ENCODE data around the gene CDC42BPA. TPM values are rescaled to one million over a fixed set of nuclear protein-coding genes. Genes with fewer than 3 reads are reported as not detected.
A peak's percentile ranks its signal among the peaks of the same experiment; 100 is the strongest.

Gene CDC42BPA
- total and polyA plus RNA-seq, 2 of the 8 experiments (the other 6 are each of a cell fraction or from before 2014, with no cell fraction given) = 7.1 to 28.5 TPM

- Histone ChIP-seq H3K56ac (replicated peaks; ENCODE audit: insufficient read length, low read depth, low read length) (no peak overlapping the region), H3K79me1 (ENCODE audit: low read depth, low read length) (peaks cover 2% of the 10 kb centered on the region; the same call in 1 of the 2 replicates), H3K27ac (ENCODE audit: low read depth, low read length) (no peak overlapping the region), H3K4me3 (ENCODE audit: extremely low read depth in 1 of 4, insufficient read depth in 2 of 4, low read depth in 3 of 4, low read length in 4 of 4) (no peak overlapping the region), H3K23ac (ENCODE audit: insufficient read length) (no peak overlapping the region), H2BK20ac (ENCODE audit: low read length) (no peak overlapping the region), H3K36me3 (ENCODE audit: control insufficient read depth in 2 of 4, insufficient read depth in 4 of 4, low read length in 3 of 4) (no peaks in the 10 kb centered on the region), H4K8ac (ENCODE audit: extremely low read depth, insufficient read depth, low read length) (no peak overlapping the region), H3K4me1 (replicated peaks in 1 of 4; ENCODE audit: control insufficient read depth in 3 of 4, insufficient read depth in 4 of 4, low read length in 3 of 4) (no peaks in the 10 kb centered on the region), H3K27me3 (replicated peaks in 1 of 4; ENCODE audit: control insufficient read depth in 3 of 4, extremely low read depth in 1 of 4, insufficient read depth in 3 of 4, low read length in 3 of 4) (no peaks in the 10 kb centered on the region), H2BK5ac (ENCODE audit: low read depth, low read length) (no peak overlapping the region), H3K4ac (replicated peaks; ENCODE audit: insufficient read length, low read depth, low read length) (no peak overlapping the region), H4K5ac (ENCODE audit: insufficient read length, low read depth, low read length) (no peak overlapping the region), H2AFZ (ENCODE audit: low read length) (no peak overlapping the region), H3K9me3 (ENCODE audit: insufficient read depth in 2 of 2, low read depth in 1 of 2, low read length in 1 of 2) (no peaks in the 10 kb centered on the region), H3K4me2 (ENCODE audit: insufficient read depth in 1 of 2, low read depth in 2 of 2, low read length in 2 of 2) (no peak overlapping the region), H2BK120ac (replicated peaks; ENCODE audit: low read depth, low read length) (no peak overlapping the region), H4K20me1 (replicated peaks in 1 of 2; ENCODE audit: control insufficient read depth in 1 of 2, insufficient read depth in 2 of 2, low read length in 2 of 2) (no peaks in the 10 kb centered on the region), H3K14ac (ENCODE audit: insufficient read length) (no peak overlapping the region), H3K23me2 (ENCODE audit: low read depth, low read length) (no peaks in the 10 kb centered on the region; the same call in 1 of the 2 replicates), H2BK12ac (ENCODE audit: low read depth, low read length) (no peak overlapping the region), H3K79me2 (ENCODE audit: control insufficient read depth in 1 of 2, insufficient read depth in 2 of 2, low read length in 2 of 2) (peaks cover 0 to 14% of the 10 kb centered on the region in 2 experiments; a peak in 2 of 4 replicates), H2AK5ac (ENCODE audit: low read depth, low read length) (no peak overlapping the region), H3K9ac (replicated peaks in 1 of 4; ENCODE audit: extremely low read depth in 1 of 4, low read depth in 3 of 4, low read length in 3 of 4) (no peak overlapping the region), H2BK15ac (ENCODE audit: low read length) (no peak overlapping the region), H3K18ac (ENCODE audit: extremely low read depth, low read length) (no peak overlapping the region), H4K91ac (replicated peaks; ENCODE audit: insufficient read length, low read length) (no peak overlapping the region)
- CTCF ChIA-PET (ENCODE audit: partially characterized antibody) = interaction anchor here (1.1 kb wide), 2 partner anchors 8 to 99 kb away, joined by 3 to 4 read pairs; partner anchors contain the start of gene CDC42BPA
- POLR2A ChIA-PET (ENCODE audit: partially characterized antibody) = no interaction called here
- WGBS, 2 experiments (ENCODE audit: extremely low coverage in 1 of 2, insufficient coverage in 1 of 2, insufficient read length in 1 of 2, insufficient replicate concordance in 2 of 2, low coverage in 1 of 2, low lambda C conversion rate in 2 of 2, missing lambda C conversion rate in 1 of 2) = 88% methylated on average over 1 of the region's 1 CpG; no CpG with 5 or more reads in 1 of the 2 experiments
- FAIRE-seq = no peak
- no peak for DNase-seq (ENCODE audit: low read depth in 1 of 2, low spot score in 2 of 2)
- TF ChIP-seq RBBP5 (IDR thresholded peaks at IDR 0.05; ENCODE audit: borderline replicate concordance, low read depth, low read length) (no peak), HDAC2 (IDR thresholded peaks at IDR 0.05; ENCODE audit: borderline replicate concordance in 1 of 2, low read depth in 2 of 2, low read length in 2 of 2) (no peak), USF2 (IDR thresholded peaks at IDR 0.05; ENCODE audit: low read length) (no peak), KDM4A (IDR thresholded peaks at IDR 0.05; ENCODE audit: low read depth, low read length, severe bottlenecking) (no peak), FOSL1 (IDR thresholded peaks at IDR 0.05; ENCODE audit: insufficient read depth, low read depth, low read length) (no peak), POU5F1 (IDR thresholded peaks at IDR 0.05; ENCODE audit: low read depth, low read length) (no peak), SAP30 (IDR thresholded peaks at IDR 0.05; ENCODE audit: insufficient read depth, insufficient replicate concordance, low read length) (no peak), PHF8 (conservative IDR thresholded peaks at IDR 0.05; ENCODE audit: low read depth, low read length) (no peak), RAD21 (IDR thresholded peaks at IDR 0.05 in 1 of 2, conservative IDR thresholded peaks at IDR 0.05 in 1 of 2; ENCODE audit: low read depth in 2 of 2, low read length in 2 of 2) (peak; percentile 8 to 25; a peak in 2 of 4 replicates), TCF12 (IDR thresholded peaks at IDR 0.05; ENCODE audit: low read depth, low read length) (no peak), EGR1 (IDR thresholded peaks at IDR 0.05; ENCODE audit: borderline replicate concordance, low read depth, low read length) (no peak)
Observed at GRCh38 chr1:227219715-227220292, 98.5 kb downstream of the CDC42BPA start.

Measured in H1 (cell line).